Body of pancreas (tissue), 4 donors: ENCODE results near the gene SAG. TPM values are rescaled to one million over a fixed set of nuclear protein-coding genes. Genes with fewer than 3 reads are reported as not detected.

Source experiments
- ATAC-seq: fragments of 150-250 bp; one replicate; pipeline ENCODE4 v1.9.1; 2016
- DNase-seq, 4 donors: peaks; one replicate each; pipeline ENCODE4 v3.0.0-alpha.2; 2019
- H3K27ac ChIP-seq, 4 donors: fragments of 200-600 bp; sonication (generic); 1 replicate in 3 of 4; 2 replicates in 1 of 4; pipeline versions ENCODE4 v1.5.1 to v1.6.1; 2016 to 2019; ENCODE audit warnings: mild to moderate bottlenecking in 1 of 4, mixed read lengths in 1 of 4, moderate library complexity in 1 of 4
- H3K27me3 ChIP-seq, 2 donors: fragments of 200-600 bp; sonication (generic); one replicate each; pipeline ENCODE4 v1.6.0; 2016; ENCODE audit warnings: mild to moderate bottlenecking in 1 of 2
- H3K36me3 ChIP-seq, 2 donors: fragments of 200-600 bp; sonication (generic); replicated peaks in 1 of 2; 2 replicates each; pipeline ENCODE4 v1.5.1; 2016; ENCODE audit warnings: low read depth in 2 of 2; ENCODE audit not compliant: insufficient read depth in 1 of 2
- H3K4me1 ChIP-seq: fragments of 200-600 bp; sonication (generic); one replicate; pipeline ENCODE4 v1.6.0; 2016
- H3K4me3 ChIP-seq, 2 donors: fragments of 200-600 bp; sonication (generic); 1 replicate in 1 of 2; 2 replicates in 1 of 2; pipeline ENCODE4 v1.5.1; 2016 to 2019
- H3K9me3 ChIP-seq, 3 donors: fragments of 200-600 bp; sonication (generic); 1 replicate in 2 of 3; 2 replicates in 1 of 3; pipeline ENCODE4 v1.5.1; 2016
- POLR2A ChIP-seq, 3 donors: fragments of 450-650 bp; IDR thresholded peaks; one replicate each; pipeline ENCODE4 v1.6.1; 2016; ENCODE audit warnings: antibody characterized with exemption in 3 of 3, mild to moderate bottlenecking in 2 of 3
- WGBS, 2 donors: methylation state at CpG; one replicate each; pipeline ENCODE4 v1.1.5; 2017; 5-methylcytosine and 5-hydroxymethylcytosine counted together
- intact Hi-C: fragments of 100-400 bp; cut with DNase I; formaldehyde crosslinking; loops from one replicate; pipeline ENCODE4 v1.15.1; 2023
- total RNA-seq, 2 donors: library from RNA; depleted of rRNA; stranded (reverse); fragments of >200 nt; gene quantifications; one replicate each; pipeline ENCODE4 v1.1.0, GENCODE V29; 2016
- TF ChIP-seq, protein P1 (sequence below), 7 experiments: fragments of 450-650 bp in 4 of 7; fragments of 200-600 bp in 3 of 7; sonication (generic) in 3 of 7; IDR thresholded peaks; one replicate each; pipeline ENCODE4 v1.5.1; 2016 to 2019; ENCODE audit warnings: antibody characterized with exemption in 7 of 7

Gene SAG
- total RNA-seq, 2 donors from 2014 or later, result not detected

- no peak for ATAC-seq
- DNase-seq, result no peak
- TF ChIP-seq, protein P1, sequence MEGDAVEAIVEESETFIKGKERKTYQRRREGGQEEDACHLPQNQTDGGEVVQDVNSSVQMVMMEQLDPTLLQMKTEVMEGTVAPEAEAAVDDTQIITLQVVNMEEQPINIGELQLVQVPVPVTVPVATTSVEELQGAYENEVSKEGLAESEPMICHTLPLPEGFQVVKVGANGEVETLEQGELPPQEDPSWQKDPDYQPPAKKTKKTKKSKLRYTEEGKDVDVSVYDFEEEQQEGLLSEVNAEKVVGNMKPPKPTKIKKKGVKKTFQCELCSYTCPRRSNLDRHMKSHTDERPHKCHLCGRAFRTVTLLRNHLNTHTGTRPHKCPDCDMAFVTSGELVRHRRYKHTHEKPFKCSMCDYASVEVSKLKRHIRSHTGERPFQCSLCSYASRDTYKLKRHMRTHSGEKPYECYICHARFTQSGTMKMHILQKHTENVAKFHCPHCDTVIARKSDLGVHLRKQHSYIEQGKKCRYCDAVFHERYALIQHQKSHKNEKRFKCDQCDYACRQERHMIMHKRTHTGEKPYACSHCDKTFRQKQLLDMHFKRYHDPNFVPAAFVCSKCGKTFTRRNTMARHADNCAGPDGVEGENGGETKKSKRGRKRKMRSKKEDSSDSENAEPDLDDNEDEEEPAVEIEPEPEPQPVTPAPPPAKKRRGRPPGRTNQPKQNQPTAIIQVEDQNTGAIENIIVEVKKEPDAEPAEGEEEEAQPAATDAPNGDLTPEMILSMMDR (IDR thresholded peaks at IDR 0.05), result no peak
- no peak for TF ChIP-seq POLR2A (IDR thresholded peaks at IDR 0.05)
- intact Hi-C loops, result no loop called here
- 62 to 71% methylated on average over 7 of the region's 7 CpGs for WGBS, 2 donors
- Histone ChIP-seq H3K27ac (no peak overlapping the region), H3K4me1 (no peaks in the 10 kb centered on the region), H3K4me3 (no peak overlapping the region), H3K27me3 (no peaks in the 10 kb centered on the region), H3K36me3 (no peaks in the 10 kb centered on the region), H3K9me3 (no peaks in the 10 kb centered on the region)
These were observed 9.8 kb downstream of the SAG start for GRCh38 chr2:233317196-233317943.

DNA sequence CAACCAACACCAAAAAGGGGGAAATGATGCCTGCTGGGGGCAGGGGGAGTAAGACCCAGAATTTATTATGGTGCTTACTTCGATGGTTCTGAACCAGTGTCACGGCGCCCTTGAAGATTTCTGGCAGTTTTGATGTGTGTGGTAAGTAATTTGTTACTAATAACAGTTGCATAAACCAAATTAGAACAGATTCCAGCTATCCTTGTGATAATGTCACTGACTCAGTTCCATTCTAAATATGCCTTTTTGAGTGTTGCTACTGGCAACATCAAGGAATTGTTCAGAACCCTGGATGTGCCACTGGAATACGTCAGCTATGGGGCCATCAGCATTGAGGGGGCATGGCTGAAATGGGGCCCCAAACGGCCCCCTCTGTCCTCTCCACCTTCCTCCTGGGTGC is 11.6 kb downstream of the SAG start:
- Histone ChIP-seq H3K4me3 (no peak overlapping the region), H3K27ac (no peak overlapping the region), H3K27me3 (no peaks in the 10 kb centered on the region), H3K4me1 (no peaks in the 10 kb centered on the region), H3K36me3 (no peaks in the 10 kb centered on the region), H3K9me3 (no peaks in the 10 kb centered on the region)
- TF ChIP-seq, protein P1 (IDR thresholded peaks at IDR 0.05), result no peak
- no peak for TF ChIP-seq POLR2A (IDR thresholded peaks at IDR 0.05)
- no peak for DNase-seq
- intact Hi-C loops, result no loop called here
- ATAC-seq, result no peak
- 72 to 79% methylated on average over 3 to 5 of the region's 5 CpGs for WGBS, 2 donors

DNA sequence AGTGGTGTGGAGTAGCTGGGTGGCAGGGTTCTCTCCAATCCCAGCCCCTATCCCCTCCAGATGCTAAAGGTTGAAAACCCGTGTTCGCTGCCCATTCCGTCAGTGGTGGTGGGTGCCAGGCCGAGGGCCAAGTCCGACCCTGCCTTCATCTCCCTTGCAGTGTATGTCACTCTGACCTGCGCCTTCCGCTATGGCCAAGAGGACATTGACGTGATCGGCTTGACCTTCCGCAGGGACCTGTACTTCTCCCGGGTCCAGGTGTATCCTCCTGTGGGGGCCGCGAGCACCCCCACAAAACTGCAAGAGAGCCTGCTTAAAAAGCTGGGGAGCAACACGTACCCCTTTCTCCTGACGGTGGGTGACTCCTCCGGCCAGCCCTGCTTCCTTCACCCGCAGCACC is 12.9 kb downstream of the SAG start:
- H3K27ac ChIP-seq, result no peak overlapping the region
- no peaks in the 10 kb centered on the region for H3K4me1 ChIP-seq
- DNase-seq (no peak), ATAC-seq (no peak)
- no peak overlapping the region for H3K4me3 ChIP-seq
- H3K9me3 ChIP-seq, result no peaks in the 10 kb centered on the region
- TF ChIP-seq POLR2A (IDR thresholded peaks at IDR 0.05), result no peak
- TF ChIP-seq, protein P1 (IDR thresholded peaks at IDR 0.05), result no peak
- WGBS, 2 donors, result 87 to 90% methylated on average over 16 to 17 of the region's 17 CpGs
- H3K27me3 ChIP-seq, result no peaks in the 10 kb centered on the region
- no peaks in the 10 kb centered on the region for H3K36me3 ChIP-seq
- intact Hi-C loops, result no loop called here

DNA sequence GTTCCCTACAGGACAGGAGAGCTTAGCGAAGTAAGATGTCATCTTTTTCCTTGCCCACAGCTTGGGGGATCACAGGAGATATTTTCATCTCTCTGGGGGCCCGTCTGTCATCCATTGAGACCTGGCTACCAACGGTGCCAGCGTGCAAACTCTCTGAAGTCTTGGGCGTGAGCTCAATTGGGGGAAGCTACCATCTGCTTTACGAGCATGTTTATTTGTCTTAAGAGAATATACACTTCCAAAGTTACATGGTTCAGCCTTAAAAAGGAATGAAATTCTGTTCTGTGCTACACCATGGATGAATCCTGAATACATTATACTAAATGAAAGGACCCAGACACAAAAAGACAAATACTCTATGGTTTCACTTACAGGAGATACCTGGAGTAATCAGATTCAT is 13.6 kb downstream of the SAG start:
- Histone ChIP-seq H3K9me3 (no peaks in the 10 kb centered on the region), H3K4me1 (no peaks in the 10 kb centered on the region), H3K27me3 (no peaks in the 10 kb centered on the region), H3K27ac (no peak overlapping the region), H3K36me3 (no peaks in the 10 kb centered on the region), H3K4me3 (no peak overlapping the region)
- 62 to 69% methylated on average over 6 of the region's 6 CpGs for WGBS, 2 donors
- intact Hi-C loops, result no loop called here
- ATAC-seq (no peak), DNase-seq (no peak)
- TF ChIP-seq, protein P1 (IDR thresholded peaks at IDR 0.05), result no peak
- TF ChIP-seq POLR2A (IDR thresholded peaks at IDR 0.05), result no peak

- TF ChIP-seq, protein P1 (IDR thresholded peaks at IDR 0.05), result no peak
- TF ChIP-seq POLR2A (IDR thresholded peaks at IDR 0.05), result no peak
- no peak for ATAC-seq
- intact Hi-C loops, result no loop called here
- no peak overlapping the region for H3K4me3 ChIP-seq
- no peaks in the 10 kb centered on the region for H3K4me1 ChIP-seq
- no peak for DNase-seq
- 77 to 84% methylated on average over 8 of the region's 8 CpGs for WGBS, 2 donors
- no peak overlapping the region for H3K27ac ChIP-seq
- no peaks in the 10 kb centered on the region for H3K36me3 ChIP-seq
- no peaks in the 10 kb centered on the region for H3K27me3 ChIP-seq
- H3K9me3 ChIP-seq, result no peaks in the 10 kb centered on the region
These were observed 16.2 kb downstream of the SAG start for GRCh38 chr2:233323851-233324250.
